ENCODE data around the gene OST4. TPM values are rescaled to one million over a fixed set of nuclear protein-coding genes. Genes with fewer than 3 reads are reported as not detected.
"Not testable (repeated sequence)": the region's sequence is repeated elsewhere in the genome, so short reads cannot be mapped to it uniquely, and the experiment has no call there.

OST4 gene
- total and polyA plus RNA-seq, 2 donors from 2014 or later, result 260 to 718 TPM

GRCh38 chr2:27117995-27118524 lies 46.6 kb upstream of the OST4 start:
- intact Hi-C loops (cut with DNase I), result no loop called here
- H3K9me3 ChIP-seq (ENCODE audit: control insufficient read depth in 2 of 3, insufficient read depth in 1 of 3, low read length in 3 of 3), result peaks cover 0 to 1% (median 0%) of the 10 kb centered on the region in 3 donors
- peaks cover 0 to 9% (median 0%) of the 10 kb centered on the region in 3 donors for H3K4me1 ChIP-seq (ENCODE audit: control insufficient read depth in 2 of 3, insufficient read depth in 2 of 3, low read depth in 1 of 3, low read length in 3 of 3)
- no peak for TF ChIP-seq CTCF (IDR thresholded peaks at IDR 0.05; ENCODE audit: borderline replicate concordance, extremely low read depth, insufficient read depth)
- H3K4me3 ChIP-seq (ENCODE audit: low read length in 3 of 3), result no peak overlapping the region
- no peaks in the 10 kb centered on the region for H3K36me3 ChIP-seq (ENCODE audit: control insufficient read depth in 2 of 3, insufficient read depth in 3 of 3, low read length in 3 of 3)
- no peak for DNase-seq
- H3K9ac ChIP-seq (ENCODE audit: low read length in 3 of 3), result no peak overlapping the region
- no peak overlapping the region for H3K27ac ChIP-seq (ENCODE audit: low read depth in 2 of 2, low read length in 2 of 2)
- no peak for FAIRE-seq
- peaks cover 7% of the 10 kb centered on the region for H3K27me3 ChIP-seq (ENCODE audit: control insufficient read depth, insufficient read depth, low read length)

GRCh38 chr2:27115519-27115918 lies 44.1 kb upstream of the OST4 start:
- no peaks in the 10 kb centered on the region for H3K36me3 ChIP-seq (ENCODE audit: control insufficient read depth in 2 of 3, insufficient read depth in 3 of 3, low read length in 3 of 3)
- no peak overlapping the region for H3K27ac ChIP-seq (ENCODE audit: low read depth in 2 of 2, low read length in 2 of 2)
- H3K4me1 ChIP-seq (ENCODE audit: control insufficient read depth in 2 of 3, insufficient read depth in 2 of 3, low read depth in 1 of 3, low read length in 3 of 3), result peaks cover 0 to 9% (median 0%) of the 10 kb centered on the region in 3 donors
- H3K9me3 ChIP-seq (ENCODE audit: control insufficient read depth in 2 of 3, insufficient read depth in 1 of 3, low read length in 3 of 3), result peaks cover 0 to 1% (median 0%) of the 10 kb centered on the region in 3 donors
- intact Hi-C loops (cut with DNase I), result no loop called here
- DNase-seq (no peak), FAIRE-seq (no peak)
- H3K9ac ChIP-seq (ENCODE audit: low read length in 3 of 3), result no peak overlapping the region
- no peak overlapping the region for H3K4me3 ChIP-seq (ENCODE audit: low read length in 3 of 3)
- peaks cover 7% of the 10 kb centered on the region for H3K27me3 ChIP-seq (ENCODE audit: control insufficient read depth, insufficient read depth, low read length)
- TF ChIP-seq CTCF (IDR thresholded peaks at IDR 0.05; ENCODE audit: borderline replicate concordance, extremely low read depth, insufficient read depth), result no peak

GRCh38 chr2:27111392-27112078 lies 40.1 kb upstream of the OST4 start:
- DNase-seq, result peak in 1 of 5 donors; percentile 59
- H3K36me3 ChIP-seq (ENCODE audit: control insufficient read depth in 2 of 3, insufficient read depth in 3 of 3, low read length in 3 of 3); H3K4me3 ChIP-seq (ENCODE audit: low read length in 3 of 3); H3K9ac ChIP-seq (ENCODE audit: low read length in 3 of 3); FAIRE-seq; H3K27ac ChIP-seq (ENCODE audit: low read depth in 2 of 2, low read length in 2 of 2); intact Hi-C loops (cut with DNase I); H3K27me3 ChIP-seq (ENCODE audit: control insufficient read depth, insufficient read depth, low read length); H3K4me1 ChIP-seq (ENCODE audit: control insufficient read depth in 2 of 3, insufficient read depth in 2 of 3, low read depth in 1 of 3, low read length in 3 of 3); H3K9me3 ChIP-seq (ENCODE audit: control insufficient read depth in 2 of 3, insufficient read depth in 1 of 3, low read length in 3 of 3): not testable (repeated sequence)

DNA sequence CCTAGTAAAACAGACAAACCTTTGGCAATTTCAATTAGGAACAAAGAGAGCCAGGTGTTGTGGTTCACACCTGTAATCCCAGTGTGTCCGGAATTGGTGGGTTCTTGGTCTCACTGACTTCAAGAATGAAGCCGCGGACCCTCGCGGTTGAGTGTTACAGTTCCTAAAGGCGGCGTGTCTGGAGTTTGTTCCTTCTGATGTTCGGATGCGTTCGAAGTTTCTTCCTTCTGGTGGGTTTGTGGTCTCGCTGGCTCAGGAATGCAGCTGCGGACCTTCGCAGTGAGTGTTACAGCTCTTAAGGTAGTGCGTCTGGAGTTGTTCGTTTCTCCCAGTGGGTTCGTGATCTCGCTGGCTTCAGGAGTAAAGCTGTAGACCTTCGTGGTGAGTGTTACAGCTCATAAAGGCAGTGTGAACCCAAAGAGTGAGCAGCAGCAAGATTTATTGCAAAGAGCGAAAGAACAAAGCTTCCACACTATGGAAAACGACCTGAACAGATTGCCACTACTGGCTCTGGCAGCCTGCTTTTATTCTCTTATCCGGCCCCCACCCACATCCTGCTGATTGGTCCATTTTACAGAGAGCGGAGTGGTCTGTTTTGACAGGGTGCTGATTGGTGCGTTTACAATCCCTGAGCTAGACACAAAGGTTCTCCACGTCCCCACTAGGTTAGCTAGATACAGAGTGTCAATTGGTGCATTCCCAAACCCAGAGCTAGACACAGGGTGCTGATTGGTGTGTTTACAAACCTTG lies 39.3 kb upstream of the OST4 start:
- H3K36me3 ChIP-seq (ENCODE audit: control insufficient read depth in 2 of 3, insufficient read depth in 3 of 3, low read length in 3 of 3); H3K9me3 ChIP-seq (ENCODE audit: control insufficient read depth in 2 of 3, insufficient read depth in 1 of 3, low read length in 3 of 3); FAIRE-seq; H3K27me3 ChIP-seq (ENCODE audit: control insufficient read depth, insufficient read depth, low read length); H3K4me1 ChIP-seq (ENCODE audit: control insufficient read depth in 2 of 3, insufficient read depth in 2 of 3, low read depth in 1 of 3, low read length in 3 of 3); H3K9ac ChIP-seq (ENCODE audit: low read length in 3 of 3); H3K4me3 ChIP-seq (ENCODE audit: low read length in 3 of 3); intact Hi-C loops (cut with DNase I); H3K27ac ChIP-seq (ENCODE audit: low read depth in 2 of 2, low read length in 2 of 2): not testable (repeated sequence)
- peak in 1 of 5 donors; percentile 35 for DNase-seq

Data from kidney (tissue), 14 donors.